Chondrocyte (in vitro differentiated cells): ENCODE results near the gene SLIT3. TPM values are rescaled to one million over a fixed set of nuclear protein-coding genes. Genes with fewer than 3 reads are reported as not detected.

Experiments
- DNase-seq: peaks from one replicate; pipeline ENCODE4 v3.0.0; 2021; ENCODE audit warnings: mixed read lengths, low spot score
- H3K27ac Mint-ChIP-seq: one replicate; pipeline ENCODE4 v1.8.0; 2021; ENCODE audit warnings: mild to moderate bottlenecking, moderate library complexity, mixed read lengths; ENCODE audit not compliant: unreplicated experiment
- H3K27me3 Mint-ChIP-seq: 2 replicates; pipeline ENCODE4 v1.8.0; 2021; ENCODE audit warnings: low read depth, mixed read lengths
- H3K36me3 Mint-ChIP-seq: 2 replicates; pipeline ENCODE4 v1.8.0; 2021; ENCODE audit warnings: low read depth, mixed read lengths
- H3K4me1 Mint-ChIP-seq: 2 replicates; pipeline ENCODE4 v1.8.0; 2021; ENCODE audit warnings: low read depth, mild to moderate bottlenecking, mixed read lengths
- H3K4me3 Mint-ChIP-seq: one replicate; pipeline ENCODE4 v1.8.0; 2021; ENCODE audit warnings: mild to moderate bottlenecking, moderate library complexity, mixed read lengths; ENCODE audit not compliant: unreplicated experiment
- H3K9me3 Mint-ChIP-seq: 2 replicates; pipeline ENCODE4 v1.8.0; 2021; ENCODE audit warnings: low read depth, mixed read lengths
- total RNA-seq: library from RNA; stranded (reverse); gene quantifications from 3 replicates; pipeline ENCODE4 v1.2.1, GENCODE V29; 2021
- TF ChIP-seq, protein P1 (sequence below): fragments of 200-600 bp; sonication (generic); IDR thresholded peaks from 2 replicates; pipeline ENCODE4 v1.5.0; 2021; ENCODE audit warnings: antibody characterized with exemption, mild to moderate bottlenecking, moderate library complexity

Gene SLIT3
- total RNA-seq, 1 donor from 2014 or later: 116 TPM

DNA sequence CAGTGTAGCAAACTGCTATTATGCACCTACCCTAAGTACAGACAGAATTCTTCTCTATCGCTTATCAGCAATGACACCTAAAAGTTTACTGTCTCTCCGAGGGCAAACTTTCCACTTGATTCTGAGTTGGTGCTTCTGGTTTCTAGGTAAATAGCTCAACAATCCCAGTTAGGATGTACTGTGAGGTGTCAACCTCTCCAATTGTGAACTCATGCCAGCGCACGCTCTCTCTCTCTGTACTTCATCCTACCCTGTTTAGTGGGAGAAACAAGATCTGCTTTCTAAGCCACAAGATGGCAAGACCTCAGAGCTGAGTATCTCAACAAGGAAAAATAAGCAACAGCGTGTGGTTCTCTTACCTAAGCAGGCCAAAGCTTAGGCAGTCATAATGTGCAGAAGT lies 335.3 kb downstream of the SLIT3 start:
- H3K9me3 Mint-ChIP-seq: no peaks in the 10 kb centered on the region
- no peaks in the 10 kb centered on the region for H3K27me3 Mint-ChIP-seq
- H3K4me3 Mint-ChIP-seq: no peak overlapping the region
- TF ChIP-seq, protein P1, sequence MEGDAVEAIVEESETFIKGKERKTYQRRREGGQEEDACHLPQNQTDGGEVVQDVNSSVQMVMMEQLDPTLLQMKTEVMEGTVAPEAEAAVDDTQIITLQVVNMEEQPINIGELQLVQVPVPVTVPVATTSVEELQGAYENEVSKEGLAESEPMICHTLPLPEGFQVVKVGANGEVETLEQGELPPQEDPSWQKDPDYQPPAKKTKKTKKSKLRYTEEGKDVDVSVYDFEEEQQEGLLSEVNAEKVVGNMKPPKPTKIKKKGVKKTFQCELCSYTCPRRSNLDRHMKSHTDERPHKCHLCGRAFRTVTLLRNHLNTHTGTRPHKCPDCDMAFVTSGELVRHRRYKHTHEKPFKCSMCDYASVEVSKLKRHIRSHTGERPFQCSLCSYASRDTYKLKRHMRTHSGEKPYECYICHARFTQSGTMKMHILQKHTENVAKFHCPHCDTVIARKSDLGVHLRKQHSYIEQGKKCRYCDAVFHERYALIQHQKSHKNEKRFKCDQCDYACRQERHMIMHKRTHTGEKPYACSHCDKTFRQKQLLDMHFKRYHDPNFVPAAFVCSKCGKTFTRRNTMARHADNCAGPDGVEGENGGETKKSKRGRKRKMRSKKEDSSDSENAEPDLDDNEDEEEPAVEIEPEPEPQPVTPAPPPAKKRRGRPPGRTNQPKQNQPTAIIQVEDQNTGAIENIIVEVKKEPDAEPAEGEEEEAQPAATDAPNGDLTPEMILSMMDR: no peak
- H3K27ac Mint-ChIP-seq: no peak overlapping the region
- no peaks in the 10 kb centered on the region for H3K36me3 Mint-ChIP-seq
- no peak for DNase-seq
- H3K4me1 Mint-ChIP-seq: peaks cover 28% of the 10 kb centered on the region

DNA sequence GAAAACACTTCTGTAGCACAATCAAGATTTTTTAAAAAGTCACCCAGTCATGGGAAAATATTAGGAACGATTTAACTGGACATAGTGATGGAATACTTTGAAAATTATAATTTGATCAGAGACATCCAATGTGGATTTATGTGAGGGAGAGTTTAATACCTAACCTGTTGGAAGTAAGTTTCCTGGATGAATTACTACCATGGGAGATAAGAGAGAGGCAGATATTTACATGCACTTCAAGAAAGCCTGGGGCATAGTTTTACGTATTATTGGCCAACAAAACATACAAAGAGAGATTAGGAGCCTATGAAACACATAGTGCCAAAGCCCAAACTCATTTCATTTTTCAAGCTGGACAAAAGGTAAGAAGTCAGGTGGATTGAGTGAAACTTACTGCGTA lies 336.8 kb downstream of the SLIT3 start:
- Mint-ChIP-seq H3K4me1 (peaks cover 29% of the 10 kb centered on the region), H3K4me3 (no peak overlapping the region), H3K27me3 (no peaks in the 10 kb centered on the region), H3K27ac (no peak overlapping the region), H3K36me3 (no peaks in the 10 kb centered on the region), H3K9me3 (no peaks in the 10 kb centered on the region)
- no peak for DNase-seq
- TF ChIP-seq, protein P1: no peak

DNA sequence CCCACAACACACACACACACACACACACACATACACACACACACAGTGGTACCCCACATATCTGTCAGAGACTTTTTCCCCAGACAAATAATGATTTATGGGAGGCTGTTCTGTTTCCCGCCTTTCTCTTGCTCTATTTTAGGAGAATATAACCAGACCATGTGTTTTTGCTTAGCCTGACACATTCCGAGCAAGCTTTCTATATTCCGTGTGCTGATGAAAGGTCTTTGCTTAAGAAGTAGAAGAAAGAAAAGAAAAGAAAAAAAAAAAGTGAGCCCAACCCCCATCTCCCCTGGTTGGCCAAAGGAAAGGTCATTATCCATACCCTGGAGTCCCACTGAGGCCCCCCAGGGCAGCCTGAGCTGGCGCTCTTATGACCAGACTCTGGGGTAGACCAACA lies 338.6 kb downstream of the SLIT3 start:
- H3K27ac Mint-ChIP-seq: peak overlapping the region; percentile 0

DNA sequence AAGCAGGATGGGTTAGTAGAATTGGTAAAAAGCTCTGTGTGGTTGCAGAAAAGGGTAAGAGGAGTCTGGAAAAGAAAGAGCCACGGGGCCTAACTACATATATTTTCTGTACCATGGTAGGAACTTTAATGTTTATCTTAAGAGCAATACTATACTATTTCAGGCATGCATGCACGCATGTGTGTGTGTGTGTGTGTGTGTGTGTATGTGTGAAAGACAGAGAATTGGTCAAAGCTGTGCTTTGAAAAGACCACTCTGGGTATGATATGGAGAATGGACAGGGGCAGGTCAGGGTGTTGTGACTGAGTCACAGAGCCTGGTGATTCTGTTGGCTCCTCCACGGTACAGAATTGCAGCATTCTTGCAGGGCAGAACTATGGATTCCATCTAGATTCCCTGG lies 339.3 kb downstream of the SLIT3 start:
- Mint-ChIP-seq H3K27me3 (no peaks in the 10 kb centered on the region), H3K36me3 (no peaks in the 10 kb centered on the region), H3K9me3 (no peaks in the 10 kb centered on the region), H3K27ac (peak overlapping the region; percentile 0), H3K4me3 (no peak overlapping the region), H3K4me1 (peaks cover 25% of the 10 kb centered on the region)
- TF ChIP-seq, protein P1: no peak
- no peak for DNase-seq

More for the DNA sequence above, 338.6 kb downstream of the SLIT3 start:
- Mint-ChIP-seq H3K36me3 (no peaks in the 10 kb centered on the region), H3K9me3 (no peaks in the 10 kb centered on the region), H3K4me1 (peaks cover 25% of the 10 kb centered on the region), H3K4me3 (no peak overlapping the region), H3K27me3 (no peaks in the 10 kb centered on the region)
- TF ChIP-seq, protein P1: no peak
- DNase-seq: no peak

DNA sequence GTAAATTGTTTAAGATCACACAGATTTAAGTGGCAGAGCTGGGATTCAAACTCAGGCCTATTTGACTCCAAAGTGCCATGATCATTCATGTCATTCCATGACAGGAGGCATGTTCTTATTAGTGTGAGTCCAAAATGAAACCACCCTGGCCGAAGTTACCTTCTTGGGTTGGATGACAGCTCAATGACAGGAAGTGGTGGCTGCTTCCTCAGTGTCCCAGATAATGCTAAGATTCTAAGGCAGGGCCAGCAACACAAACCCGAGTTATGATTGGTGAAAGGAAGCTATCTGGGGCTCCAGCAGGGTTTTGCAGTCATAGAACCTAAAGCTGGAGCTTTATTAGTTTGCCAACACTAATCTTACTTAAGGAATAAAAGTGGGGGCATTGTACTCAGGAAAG lies 340.4 kb downstream of the SLIT3 start:
- TF ChIP-seq, protein P1: no peak
- H3K9me3 Mint-ChIP-seq: no peaks in the 10 kb centered on the region
- H3K27ac Mint-ChIP-seq: no peak overlapping the region
- DNase-seq: no peak
- peaks cover 25% of the 10 kb centered on the region for H3K4me1 Mint-ChIP-seq
- no peaks in the 10 kb centered on the region for H3K27me3 Mint-ChIP-seq
- H3K4me3 Mint-ChIP-seq: no peak overlapping the region
- no peaks in the 10 kb centered on the region for H3K36me3 Mint-ChIP-seq
